SK-N-SH (cell line): ENCODE data around the gene KRTAP13-3. TPM values are rescaled to one million over a fixed set of nuclear protein-coding genes. Genes with fewer than 3 reads are reported as not detected.

Experiments used
- CTCF ChIA-PET: fragments of 300-600, 350-600 bp; formaldehyde crosslinking; extraction: SDS; loops from one replicate; lab custom pipeline; 2021; lab: Yijun Ruan, JAX
- POLR2A ChIA-PET: fragments of 350-600 bp; sonication (Branson Sonifier 250); formaldehyde crosslinking; extraction: SDS; loops from one replicate; lab custom pipeline; 2020; ENCODE audit warnings: antibody characterized with exemption, inconsistent platforms; lab: Yijun Ruan, JAX
- DNase-seq: peaks from one replicate; pipeline ENCODE4 v3.0.0; 2012
- H2AFZ ChIP-seq: fragments of 200-600 bp; sonication (generic); 2 replicates; pipeline ENCODE4 v1.8.1; 2016; ENCODE audit warnings: antibody characterized with exemption, mild to moderate bottlenecking, low read depth
- H3F3A ChIP-seq: fragments of 200-600 bp; sonication (generic); replicated peaks from 2 replicates; pipeline ENCODE3; 2016; ENCODE audit warnings: antibody characterized with exemption, mild to moderate bottlenecking; ENCODE audit not compliant: insufficient read depth
- H3K27ac ChIP-seq, 2 experiments: fragments of 200-500 bp in 1 of 2; fragments of 200-600 bp in 1 of 2; sonication (Bioruptor generic) in 1 of 2; sonication (generic), shearing (Covaris generic) in 1 of 2; 2 replicates each; pipeline versions ENCODE4 v1.5.1 to v1.6.1; 2014 to 2016; ENCODE audit warnings: low read depth in 2 of 2, inconsistent platforms in 1 of 2, low read length in 1 of 2, mild to moderate bottlenecking in 1 of 2, mixed read lengths in 1 of 2
- H3K27me3 ChIP-seq: fragments of 200-600 bp; sonication (generic), shearing (Covaris generic); 2 replicates; pipeline ENCODE4 v1.6.1; 2016; ENCODE audit warnings: mixed run types; ENCODE audit not compliant: insufficient read depth
- H3K36me3 ChIP-seq, 2 experiments: fragments of 200-500 bp in 1 of 2; fragments of 200-600 bp in 1 of 2; sonication (Bioruptor generic) in 1 of 2; sonication (generic) in 1 of 2; replicated peaks in 1 of 2; 2 replicates each; pipeline versions ENCODE3 to v1.5.1; 2014 to 2016; ENCODE audit warnings: low read length in 1 of 2, mild to moderate bottlenecking in 1 of 2; ENCODE audit not compliant: insufficient read depth in 2 of 2, control insufficient read depth in 1 of 2
- H3K4me1 ChIP-seq, 2 experiments: fragments of 200-500 bp in 1 of 2; fragments of 200-600 bp in 1 of 2; sonication (Bioruptor generic) in 1 of 2; sonication (generic), shearing (Covaris generic) in 1 of 2; 2 replicates each; pipeline versions ENCODE4 v1.5.1 to v1.6.1; 2014 to 2016; ENCODE audit warnings: low read depth in 1 of 2, low read length in 1 of 2, mixed run types in 1 of 2; ENCODE audit not compliant: insufficient read depth in 2 of 2, control insufficient read depth in 1 of 2
- H3K4me2 ChIP-seq: fragments of 200-600 bp; sonication (generic), shearing (Covaris generic); 2 replicates; pipeline ENCODE4 v1.6.1; 2017; ENCODE audit warnings: mixed run types
- H3K4me3 ChIP-seq, 2 experiments: fragments of 200-500 bp in 1 of 2; fragments of 200-600 bp in 1 of 2; sonication (Bioruptor generic) in 1 of 2; sonication (generic), shearing (Covaris generic) in 1 of 2; 2 replicates each; pipeline versions ENCODE4 v1.5.1 to v1.8.1; 2014 to 2016; ENCODE audit warnings: low read depth in 2 of 2, inconsistent platforms in 1 of 2, low read length in 1 of 2, mild to moderate bottlenecking in 1 of 2, mixed read lengths in 1 of 2, moderate library complexity in 1 of 2
- H3K79me2 ChIP-seq: fragments of 200-600 bp; sonication (generic); 2 replicates; pipeline ENCODE4 v1.8.1; 2017; ENCODE audit warnings: mild to moderate bottlenecking; ENCODE audit not compliant: insufficient read depth
- H3K9ac ChIP-seq: fragments of 200-600 bp; sonication (generic); 2 replicates; pipeline ENCODE4 v1.6.1; 2017; ENCODE audit warnings: mixed run types
- H3K9me2 ChIP-seq: fragments of 200-600 bp; sonication (generic); 2 replicates; pipeline ENCODE4 v1.6.1; 2017; ENCODE audit warnings: mixed run types
- H3K9me3 ChIP-seq: fragments of 200-600 bp; sonication (generic); 2 replicates; pipeline ENCODE4 v1.6.1; 2017; ENCODE audit warnings: mixed run types, mild to moderate bottlenecking, moderate library complexity
- H4K20me1 ChIP-seq: fragments of 200-600 bp; sonication (generic); 2 replicates; pipeline ENCODE4 v1.6.1; 2017; ENCODE audit warnings: mild to moderate bottlenecking, mixed run types; ENCODE audit not compliant: insufficient read depth
- CHD2 ChIP-seq: fragments of 150-350 bp; IDR thresholded peaks from 2 replicates; pipeline ENCODE4 v1.6.1; 2018; ENCODE audit warnings: low read length; ENCODE audit not compliant: partially characterized antibody
- ELF1 ChIP-seq: IDR thresholded peaks from 2 replicates; pipeline ENCODE4 v1.4.0; 2012
- EP300 ChIP-seq, 2 experiments: IDR thresholded peaks; 2 replicates each; pipeline versions ENCODE4 v1.4.0 to v1.6.1; 2012; ENCODE audit warnings: borderline replicate concordance in 1 of 2, low read depth in 1 of 2, low read length in 1 of 2
- FOSL2 ChIP-seq: IDR thresholded peaks from 2 replicates; pipeline ENCODE4 v1.4.0; 2012; ENCODE audit warnings: low read depth, mild to moderate bottlenecking, moderate library complexity, borderline replicate concordance
- JUND ChIP-seq: IDR thresholded peaks from 2 replicates; pipeline ENCODE4 v1.4.0; 2012
- MAX ChIP-seq: IDR thresholded peaks from 2 replicates; pipeline ENCODE4 v1.4.0; 2012; ENCODE audit warnings: low read depth
- MEF2A ChIP-seq: IDR thresholded peaks from 2 replicates; pipeline ENCODE4 v1.4.0; 2012; ENCODE audit warnings: low read depth, borderline replicate concordance
- NFIC ChIP-seq: IDR thresholded peaks from 2 replicates; pipeline ENCODE4 v1.4.0; 2012; ENCODE audit warnings: borderline replicate concordance
- NRF1 ChIP-seq: IDR thresholded peaks from 2 replicates; pipeline ENCODE4 v1.6.1; 2012; ENCODE audit warnings: low read depth, mild to moderate bottlenecking, low read length
- POLR2AphosphoS5 ChIP-seq: IDR thresholded peaks from 2 replicates; pipeline ENCODE4 v1.6.1; 2012; ENCODE audit warnings: low read depth, low read length
- RCOR1 ChIP-seq: fragments of 150-350 bp; IDR thresholded peaks from 2 replicates; pipeline ENCODE4 v1.6.1; 2017; ENCODE audit warnings: antibody characterized with exemption, low read length
- RFX5 ChIP-seq: IDR thresholded peaks from 2 replicates; pipeline ENCODE4 v1.6.1; 2012; ENCODE audit warnings: mild to moderate bottlenecking, improper control_type of control experiment, low read length
- TAF1 ChIP-seq: IDR thresholded peaks from 2 replicates; pipeline ENCODE4 v1.6.1; 2012; ENCODE audit warnings: low read depth, mild to moderate bottlenecking, low read length, moderate library complexity, borderline replicate concordance
- WGBS: methylation state at CpG from one replicate; pipeline ENCODE4 v1.1.6; 2017; ENCODE audit warnings: low lambda C conversion rate; 5-methylcytosine and 5-hydroxymethylcytosine counted together
- polyA plus RNA-seq, 3 experiments: library from polyadenylated mRNA; depleted of rRNA; stranded (reverse); fragments of >200 nt; gene quantifications; 2 replicates each; pipeline ENCODE4 v1.2.3, GENCODE V29; 2012
- TF ChIP-seq, protein P1 (sequence below): fragments of 150-350 bp; IDR thresholded peaks from 2 replicates; pipeline ENCODE4 v1.6.1; 2017; ENCODE audit warnings: antibody characterized with exemption, low read length, low read depth, borderline replicate concordance
- TF ChIP-seq, protein P2 (sequence below): IDR thresholded peaks from 2 replicates; pipeline ENCODE4 v1.6.1; 2012; ENCODE audit warnings: mild to moderate bottlenecking, low read depth, low read length, moderate library complexity
- TF ChIP-seq, protein P3 (sequence below): fragments of 150-350 bp; IDR thresholded peaks from 2 replicates; pipeline ENCODE4 v1.6.1; 2016; ENCODE audit warnings: mild to moderate bottlenecking, low read depth, low read length

The KRTAP13-3 gene
- polyA plus RNA-seq, 1 of the 3 experiments (the other 2 are of a cell fraction), result not detected

- Histone ChIP-seq H3K4me3 (no peak overlapping the region), H3K9ac (no peak overlapping the region), H3K79me2 (no peaks in the 10 kb centered on the region), H3K27me3 (no peaks in the 10 kb centered on the region), H3K4me1 (no peaks in the 10 kb centered on the region), H3K9me3 (no peaks in the 10 kb centered on the region), H4K20me1 (no peaks in the 10 kb centered on the region), H3K9me2 (no peaks in the 10 kb centered on the region), H3K4me2 (no peak overlapping the region), H3F3A (no peaks in the 10 kb centered on the region), H3K27ac (no peak overlapping the region), H3K36me3 (no peaks in the 10 kb centered on the region)
- WGBS, result 1% methylated on average over 6 of the region's 6 CpGs
- no peak for DNase-seq
- ChIA-PET POLR2A (no interaction called here), CTCF (no interaction called here)
- no peak for TF ChIP-seq RCOR1
- TF ChIP-seq EP300 (IDR thresholded peaks at IDR 0.05; ENCODE audit: borderline replicate concordance in 1 of 2, low read depth in 1 of 2, low read length in 1 of 2), result no peak
- TF ChIP-seq, protein P1, sequence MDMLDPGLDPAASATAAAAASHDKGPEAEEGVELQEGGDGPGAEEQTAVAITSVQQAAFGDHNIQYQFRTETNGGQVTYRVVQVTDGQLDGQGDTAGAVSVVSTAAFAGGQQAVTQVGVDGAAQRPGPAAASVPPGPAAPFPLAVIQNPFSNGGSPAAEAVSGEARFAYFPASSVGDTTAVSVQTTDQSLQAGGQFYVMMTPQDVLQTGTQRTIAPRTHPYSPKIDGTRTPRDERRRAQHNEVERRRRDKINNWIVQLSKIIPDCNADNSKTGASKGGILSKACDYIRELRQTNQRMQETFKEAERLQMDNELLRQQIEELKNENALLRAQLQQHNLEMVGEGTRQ, result no peak
- no peak for TF ChIP-seq NRF1
- no peak for TF ChIP-seq ELF1
- TF ChIP-seq CHD2, result no peak
- no peak for TF ChIP-seq MAX
- TF ChIP-seq, protein P2, sequence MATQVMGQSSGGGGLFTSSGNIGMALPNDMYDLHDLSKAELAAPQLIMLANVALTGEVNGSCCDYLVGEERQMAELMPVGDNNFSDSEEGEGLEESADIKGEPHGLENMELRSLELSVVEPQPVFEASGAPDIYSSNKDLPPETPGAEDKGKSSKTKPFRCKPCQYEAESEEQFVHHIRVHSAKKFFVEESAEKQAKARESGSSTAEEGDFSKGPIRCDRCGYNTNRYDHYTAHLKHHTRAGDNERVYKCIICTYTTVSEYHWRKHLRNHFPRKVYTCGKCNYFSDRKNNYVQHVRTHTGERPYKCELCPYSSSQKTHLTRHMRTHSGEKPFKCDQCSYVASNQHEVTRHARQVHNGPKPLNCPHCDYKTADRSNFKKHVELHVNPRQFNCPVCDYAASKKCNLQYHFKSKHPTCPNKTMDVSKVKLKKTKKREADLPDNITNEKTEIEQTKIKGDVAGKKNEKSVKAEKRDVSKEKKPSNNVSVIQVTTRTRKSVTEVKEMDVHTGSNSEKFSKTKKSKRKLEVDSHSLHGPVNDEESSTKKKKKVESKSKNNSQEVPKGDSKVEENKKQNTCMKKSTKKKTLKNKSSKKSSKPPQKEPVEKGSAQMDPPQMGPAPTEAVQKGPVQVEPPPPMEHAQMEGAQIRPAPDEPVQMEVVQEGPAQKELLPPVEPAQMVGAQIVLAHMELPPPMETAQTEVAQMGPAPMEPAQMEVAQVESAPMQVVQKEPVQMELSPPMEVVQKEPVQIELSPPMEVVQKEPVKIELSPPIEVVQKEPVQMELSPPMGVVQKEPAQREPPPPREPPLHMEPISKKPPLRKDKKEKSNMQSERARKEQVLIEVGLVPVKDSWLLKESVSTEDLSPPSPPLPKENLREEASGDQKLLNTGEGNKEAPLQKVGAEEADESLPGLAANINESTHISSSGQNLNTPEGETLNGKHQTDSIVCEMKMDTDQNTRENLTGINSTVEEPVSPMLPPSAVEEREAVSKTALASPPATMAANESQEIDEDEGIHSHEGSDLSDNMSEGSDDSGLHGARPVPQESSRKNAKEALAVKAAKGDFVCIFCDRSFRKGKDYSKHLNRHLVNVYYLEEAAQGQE, result no peak
- no peak for TF ChIP-seq POLR2AphosphoS5
- TF ChIP-seq MEF2A, result no peak
- no peak for TF ChIP-seq RFX5
- TF ChIP-seq, protein P3, sequence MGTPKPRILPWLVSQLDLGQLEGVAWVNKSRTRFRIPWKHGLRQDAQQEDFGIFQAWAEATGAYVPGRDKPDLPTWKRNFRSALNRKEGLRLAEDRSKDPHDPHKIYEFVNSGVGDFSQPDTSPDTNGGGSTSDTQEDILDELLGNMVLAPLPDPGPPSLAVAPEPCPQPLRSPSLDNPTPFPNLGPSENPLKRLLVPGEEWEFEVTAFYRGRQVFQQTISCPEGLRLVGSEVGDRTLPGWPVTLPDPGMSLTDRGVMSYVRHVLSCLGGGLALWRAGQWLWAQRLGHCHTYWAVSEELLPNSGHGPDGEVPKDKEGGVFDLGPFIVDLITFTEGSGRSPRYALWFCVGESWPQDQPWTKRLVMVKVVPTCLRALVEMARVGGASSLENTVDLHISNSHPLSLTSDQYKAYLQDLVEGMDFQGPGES, result no peak
- TF ChIP-seq FOSL2, result no peak
- TF ChIP-seq TAF1, result no peak
- TF ChIP-seq NFIC, result no peak
- no peak for TF ChIP-seq JUND
- TF ChIP-seq, all 33 proteins: peak for 0
- no peak overlapping the region for H2AFZ ChIP-seq
Observed at GRCh38 chr21:30468900-30469714, 43.4 kb upstream of the KRTAP13-3 start.
